CD4-positive, alpha-beta memory T cell (primary cell): ENCODE measurements around the gene EMC9. TPM values are rescaled to one million over a fixed set of nuclear protein-coding genes. Genes with fewer than 3 reads are reported as not detected.

ENCODE experiments used
- CTCF ChIA-PET: fragments of 350-600 bp; sonication (Branson Sonifier 250); formaldehyde crosslinking; loops from one replicate; lab custom pipeline; 2021; ENCODE audit warnings: inconsistent platforms; ENCODE audit not compliant: partially characterized antibody; lab: Charles Lee
- POLR2A ChIA-PET: fragments of 350-600 bp; sonication (Branson Sonifier 250); formaldehyde crosslinking; loops from one replicate; lab custom pipeline; 2021; ENCODE audit not compliant: partially characterized antibody; lab: Charles Lee
- DNase-seq, 5 donors: peaks; one replicate each; pipeline versions ENCODE4 v3.0.0 to v3.0.0-alpha.2; 2020 to 2022; ENCODE audit warnings: mixed read lengths in 1 of 5
- H3K27ac ChIP-seq: one replicate; pipeline ENCODE4 v1.7.0; 2013; ENCODE audit warnings: low read depth, low read length
- H3K27me3 ChIP-seq: 2 replicates; pipeline ENCODE4 v1.7.0; 2013; ENCODE audit warnings: mild to moderate bottlenecking, low read length, moderate library complexity; ENCODE audit not compliant: insufficient read depth
- H3K36me3 ChIP-seq: 2 replicates; pipeline ENCODE4 v1.7.0; 2013; ENCODE audit warnings: mild to moderate bottlenecking, low read length, moderate library complexity; ENCODE audit not compliant: insufficient read depth
- H3K4me1 ChIP-seq: 2 replicates; pipeline ENCODE4 v1.7.0; 2013; ENCODE audit warnings: mild to moderate bottlenecking, low read length, moderate library complexity; ENCODE audit not compliant: insufficient read depth
- H3K4me3 ChIP-seq, 2 donors: one replicate each; pipeline ENCODE4 v1.7.0; 2013; ENCODE audit warnings: low read length in 2 of 2, mild to moderate bottlenecking in 1 of 2
- H3K9me3 ChIP-seq, 2 donors: one replicate each; pipeline ENCODE4 v1.7.0; 2013; ENCODE audit warnings: low read length in 2 of 2, control low read depth in 1 of 2; ENCODE audit not compliant: control insufficient read depth in 1 of 2
- H3K27ac Mint-ChIP-seq, 7 donors: one replicate each; pipeline ENCODE4 v1.8.0; 2020 to 2021; ENCODE audit warnings: mixed read lengths in 7 of 7, mild to moderate bottlenecking in 6 of 7, inconsistent platforms in 3 of 7, moderate library complexity in 3 of 7
- H3K27me3 Mint-ChIP-seq, 2 donors: one replicate each; pipeline ENCODE4 v1.8.0; 2020 to 2021; ENCODE audit warnings: mixed read lengths in 2 of 2
- H3K36me3 Mint-ChIP-seq, 2 donors: one replicate each; pipeline ENCODE4 v1.8.0; 2020 to 2021; ENCODE audit warnings: mixed read lengths in 2 of 2, inconsistent platforms in 1 of 2, mild to moderate bottlenecking in 1 of 2
- H3K4me1 Mint-ChIP-seq, 4 donors: one replicate each; pipeline ENCODE4 v1.8.0; 2020 to 2021; ENCODE audit warnings: mixed read lengths in 4 of 4, mild to moderate bottlenecking in 1 of 4
- H3K4me3 Mint-ChIP-seq, 8 donors: one replicate each; pipeline ENCODE4 v1.8.0; 2020 to 2021; ENCODE audit warnings: mixed read lengths in 8 of 8, mild to moderate bottlenecking in 7 of 8, moderate library complexity in 6 of 8, inconsistent platforms in 3 of 8
- H3K9me3 Mint-ChIP-seq, 8 donors: one replicate each; pipeline ENCODE4 v1.8.0; 2020 to 2021; ENCODE audit warnings: mixed read lengths in 8 of 8, mild to moderate bottlenecking in 5 of 8, inconsistent platforms in 3 of 8, moderate library complexity in 1 of 8
- intact Hi-C: fragments of 100-400 bp; cut with micrococcal nuclease; formaldehyde crosslinking; loops from one replicate; pipeline ENCODE4 v1.15.1; 2023
- polyA plus RNA-seq, 2 donors: library from polyadenylated mRNA; unstranded; fragments of 300-500 nt; fragmentation: Illumina TruSeq; gene quantifications; one replicate each; pipeline ENCODE4 v1.2.3, GENCODE V29; 2021
- total RNA-seq, 2 experiments: library from RNA; stranded (reverse); gene quantifications; one replicate each; pipeline ENCODE4 v1.2.3, GENCODE V29; 2021

Gene EMC9
- total and polyA plus RNA-seq, 4 experiments from 2014 or later: 11.4 to 33.9 (median 23.3) TPM

DNA sequence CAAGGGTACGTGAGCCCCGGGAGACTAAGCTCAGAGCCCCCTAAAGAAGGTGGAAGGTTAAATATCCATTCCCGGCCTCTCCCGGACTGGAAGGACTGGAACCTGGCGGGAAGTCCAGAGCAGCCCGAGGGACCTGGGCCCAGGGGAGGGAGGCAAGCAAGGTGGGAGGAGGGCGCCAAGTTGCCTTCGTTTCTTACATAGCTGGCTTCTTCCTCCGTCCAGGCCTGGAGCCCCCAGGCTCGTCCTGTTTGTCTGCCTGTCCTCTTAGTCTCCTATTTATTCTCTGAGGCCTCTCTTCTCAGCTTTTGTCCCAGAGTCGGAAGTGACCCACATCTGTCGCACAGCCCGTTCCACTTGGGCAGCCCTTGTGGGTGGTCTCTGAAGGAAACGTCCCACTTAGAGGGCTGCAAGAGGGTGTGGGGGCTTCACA lies 46.5 kb downstream of the EMC9 start:
- Histone ChIP-seq H3K4me1 (peaks cover 26% of the 10 kb centered on the region), H3K36me3 (peaks cover 13% of the 10 kb centered on the region), H3K9me3 (no peaks in the 10 kb centered on the region), H3K27me3 (no peaks in the 10 kb centered on the region), H3K4me3 (peak overlapping the region; percentile 82 to 90), H3K27ac (peak overlapping the region; percentile 84)
- Mint-ChIP-seq H3K27ac (peak overlapping the region; percentile 84 to 98 (median 97)), H3K4me3 (peak overlapping the region; percentile 91 to 100 (median 98)), H3K9me3 (no peaks in the 10 kb centered on the region), H3K4me1 (peaks cover 21 to 47% (median 32%) of the 10 kb centered on the region in 4 donors), H3K36me3 (peaks cover 6 to 24% of the 10 kb centered on the region in 2 donors), H3K27me3 (no peaks in the 10 kb centered on the region)
- ChIA-PET POLR2A (interaction anchor here (0.8 to 8.8 kb wide), 15 partner anchors 13 to 792 kb away, joined by 3 to 137 read pairs (median 8); partner anchors contain the start of genes CARMIL3, DCAF11, IRF9 and KHNYN), CTCF (interaction anchor here (1.0 to 12.2 kb wide), 8 partner anchors 11 to 464 kb away, joined by 4 to 475 read pairs (median 20); partner anchors contain the start of genes CARMIL3, DCAF11, IRF9 and NRL)
- peak in 2 of 5 donors; percentile 10 to 16 for DNase-seq
- intact Hi-C loops: loop anchor here (1.0 to 10.0 kb wide), 6 partner anchors 14 to 66 kb away; partner anchors contain the start of genes DCAF11, EMC9, IRF9 and NRL

DNA sequence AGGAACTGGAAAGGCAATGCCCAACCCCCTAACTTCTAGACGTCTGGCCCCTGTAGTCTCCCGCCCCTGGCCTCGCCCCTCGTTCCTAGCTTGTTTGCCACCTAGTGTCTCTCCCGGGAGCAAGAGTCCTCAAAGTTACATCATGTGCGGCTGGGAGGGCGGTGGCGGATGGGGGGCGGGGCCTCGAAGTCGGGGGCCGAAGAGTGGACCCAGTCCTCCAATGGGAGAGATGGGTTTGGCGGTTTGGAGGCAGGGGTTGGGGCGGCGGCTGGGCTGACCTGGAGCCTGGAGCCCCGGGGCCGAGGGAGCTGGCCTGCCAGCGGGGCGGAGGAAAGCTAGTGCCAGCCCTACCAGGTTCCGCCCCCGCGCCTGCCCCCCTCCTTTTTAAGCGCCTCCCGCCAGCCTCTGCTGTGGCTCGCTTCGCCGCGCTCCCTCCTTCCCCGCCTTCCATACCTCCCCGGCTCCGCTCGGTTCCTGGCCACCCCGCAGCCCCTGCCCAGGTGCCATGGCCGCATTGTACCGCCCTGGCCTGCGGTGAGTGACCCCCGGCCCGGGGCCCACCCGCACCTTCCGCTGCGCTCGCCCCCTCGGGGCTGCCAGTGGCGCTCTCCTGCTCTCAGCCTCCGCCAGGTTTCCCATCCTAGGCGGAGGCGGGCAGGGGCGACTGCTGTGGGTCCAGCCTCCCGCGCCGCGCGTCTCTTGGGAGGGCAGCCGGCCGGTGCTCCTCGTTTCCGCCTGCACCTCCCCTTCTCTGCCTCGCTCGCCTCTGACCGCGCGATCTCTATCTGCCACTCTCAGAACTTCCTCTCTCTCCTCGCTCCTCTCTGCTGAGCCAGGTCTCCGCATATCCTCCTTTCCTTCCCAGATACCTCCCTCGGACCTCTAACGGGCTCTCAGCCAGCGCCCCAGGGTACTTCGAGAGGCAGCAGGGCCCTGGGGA lies 47.2 kb downstream of the EMC9 start, which contains the start of gene PCK2:
Gene PCK2, plus strand, starts transcription at position 411 of the 940 bp plus-strand sequence. Its CDS starts 95 bp downstream, at position 506.
- H3K4me3 ChIP-seq: peak within 1 kb of the TSS; percentile 82 to 90
- Mint-ChIP-seq H3K4me3 (peak within 1 kb of the TSS; percentile 91 to 100 (median 98)), H3K36me3 (peaks cover 0 to 18% of the 10 kb centered on the region in 2 donors), H3K27me3 (no peaks in the 10 kb centered on the region), H3K9me3 (no peaks in the 10 kb centered on the region), H3K4me1 (peaks cover 21 to 47% (median 33%) of the 10 kb centered on the region in 4 donors), H3K27ac (peak within 1 kb of the TSS; percentile 84 to 98 (median 97))
- intact Hi-C loops: loop anchor here (1.0 to 10.0 kb wide), 6 partner anchors 13 to 67 kb away; partner anchors contain the start of genes DCAF11, EMC9, IRF9 and NRL
- H3K27me3 ChIP-seq: no peaks in the 10 kb centered on the region
- peaks cover 8% of the 10 kb centered on the region for H3K36me3 ChIP-seq
- H3K27ac ChIP-seq: peak within 1 kb of the TSS; percentile 84
- DNase-seq: peak; percentile 53 to 75 (median 61)
- peaks cover 26% of the 10 kb centered on the region for H3K4me1 ChIP-seq
- CTCF ChIA-PET: interaction anchor here (1.0 to 12.2 kb wide), 11 partner anchors 11 to 463 kb away, joined by 3 to 475 read pairs (median 5); partner anchors contain the start of genes CARMIL3, DCAF11, IRF9 and NRL
- POLR2A ChIA-PET: interaction anchor here (0.7 to 8.8 kb wide), 19 partner anchors 12 to 791 kb away, joined by 3 to 137 read pairs (median 5); partner anchors contain the start of genes CARMIL3, CHMP4A, DCAF11 and DHRS1
- no peaks in the 10 kb centered on the region for H3K9me3 ChIP-seq

DNA sequence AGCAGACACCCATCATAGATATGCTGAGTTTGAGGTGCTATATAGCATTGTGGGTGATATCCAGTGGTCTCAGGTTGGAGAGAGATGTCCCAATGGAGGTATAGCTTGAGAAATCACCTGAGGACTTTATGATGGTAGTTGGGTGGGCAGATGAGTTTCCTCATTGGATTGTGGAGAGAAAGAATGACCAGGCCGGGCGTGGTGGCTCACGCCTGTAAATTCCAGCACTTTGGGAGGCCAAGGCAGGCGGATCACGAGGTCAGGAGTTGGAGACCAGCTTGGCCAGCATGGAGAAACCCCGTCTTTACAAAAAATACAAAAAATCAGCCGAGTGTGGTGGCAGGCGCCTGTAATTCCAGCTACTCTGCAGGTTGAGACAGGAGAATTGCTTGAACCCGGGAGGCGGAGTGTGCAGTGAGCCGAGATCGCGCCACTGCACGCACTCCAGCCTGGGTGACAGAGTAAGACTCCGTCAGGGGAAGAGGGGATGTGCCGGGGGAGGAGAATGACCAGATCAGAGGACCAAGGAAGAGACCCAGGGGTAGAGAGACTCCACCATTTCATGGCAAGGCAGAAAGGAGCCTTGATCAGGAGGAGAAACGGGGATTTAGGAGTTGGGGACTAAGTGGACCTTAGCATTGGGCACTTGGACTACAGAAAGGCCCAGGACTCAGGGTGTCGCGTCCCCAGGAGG lies 48.0 kb downstream of the EMC9 start:
- no peaks in the 10 kb centered on the region for H3K27me3 Mint-ChIP-seq
- peaks cover 21 to 47% (median 33%) of the 10 kb centered on the region in 4 donors for H3K4me1 Mint-ChIP-seq
- CTCF ChIA-PET: interaction anchor here (1.0 to 12.2 kb wide), 8 partner anchors 12 to 338 kb away, joined by 3 to 475 read pairs (median 16); partner anchors contain the start of genes CARMIL3, DCAF11, IRF9 and NRL
- Histone ChIP-seq H3K36me3 (peaks cover 5% of the 10 kb centered on the region), H3K4me1 (peaks cover 26% of the 10 kb centered on the region), H3K4me3 (peak overlapping the region in 1 of 2 donors; percentile 82), H3K27me3 (no peaks in the 10 kb centered on the region), H3K27ac (peak overlapping the region; percentile 84), H3K9me3 (no peaks in the 10 kb centered on the region)
- peak overlapping the region; percentile 82 to 98 (median 87) for H3K27ac Mint-ChIP-seq
- no peaks in the 10 kb centered on the region for H3K9me3 Mint-ChIP-seq
- POLR2A ChIA-PET: interaction anchor here (0.7 to 8.8 kb wide), 15 partner anchors 11 to 337 kb away, joined by 3 to 137 read pairs (median 8); partner anchors contain the start of genes CARMIL3, CHMP4A, DCAF11 and DHRS1
- H3K36me3 Mint-ChIP-seq: peaks cover 0 to 18% of the 10 kb centered on the region in 2 donors
- H3K4me3 Mint-ChIP-seq: peak overlapping the region; percentile 91 to 100 (median 98)
- no peak for DNase-seq
- intact Hi-C loops: loop anchor here (10.0 kb wide), 1 partner anchor 51 kb away; the partner anchor contains the start of genes EMC9, PSME2 and RNF31

DNA sequence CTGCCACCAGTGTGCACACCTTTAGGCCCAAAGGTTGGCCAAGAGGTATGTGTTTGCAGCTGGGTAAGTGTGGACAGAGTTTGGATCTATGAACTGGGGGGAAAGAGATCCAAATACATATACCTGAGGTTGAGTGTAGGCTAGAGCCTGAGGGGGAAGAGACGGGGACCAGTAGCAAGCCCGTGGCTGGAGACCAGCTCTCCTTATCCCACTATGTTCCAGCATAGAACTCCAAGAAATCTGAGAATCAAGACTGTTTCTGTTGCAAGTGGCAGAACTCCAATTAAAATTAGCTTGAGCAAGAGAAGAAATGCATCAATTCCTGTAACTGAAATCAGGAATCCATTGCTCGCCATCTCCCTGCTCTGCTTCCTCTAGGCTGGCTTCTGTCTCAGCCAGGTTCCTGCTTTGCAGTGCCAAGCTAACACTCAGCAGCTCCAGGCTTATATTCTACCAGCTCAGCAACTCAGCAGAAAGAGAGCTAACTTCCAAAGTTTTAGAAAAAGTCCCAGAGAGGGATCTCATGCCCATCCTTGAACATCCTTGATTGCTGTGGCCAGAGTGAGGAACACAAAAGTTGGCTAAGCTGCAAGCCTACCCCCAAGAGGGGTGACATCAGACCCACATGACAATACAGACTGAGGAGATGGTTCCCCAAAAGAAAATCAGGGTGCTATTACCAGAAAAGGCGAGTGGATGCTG lies 48.7 kb downstream of the EMC9 start:
- no peaks in the 10 kb centered on the region for H3K27me3 Mint-ChIP-seq
- Histone ChIP-seq H3K27me3 (no peaks in the 10 kb centered on the region), H3K27ac (no peak overlapping the region), H3K4me1 (peaks cover 26% of the 10 kb centered on the region), H3K36me3 (peaks cover 5% of the 10 kb centered on the region), H3K4me3 (no peak overlapping the region), H3K9me3 (no peaks in the 10 kb centered on the region)
- H3K36me3 Mint-ChIP-seq: peaks cover 0 to 16% of the 10 kb centered on the region in 2 donors
- peaks cover 21 to 47% (median 33%) of the 10 kb centered on the region in 4 donors for H3K4me1 Mint-ChIP-seq
- CTCF ChIA-PET: interaction anchor here (0.8 to 12.2 kb wide), 7 partner anchors 13 to 217 kb away, joined by 3 to 475 read pairs (median 26); partner anchors contain the start of genes CARMIL3, DCAF11, IRF9 and LTB4R2
- peak overlapping the region; percentile 91 to 100 (median 98) for H3K4me3 Mint-ChIP-seq
- no peaks in the 10 kb centered on the region for H3K9me3 Mint-ChIP-seq
- no peak for DNase-seq
- POLR2A ChIA-PET: interaction anchor here (0.7 to 8.8 kb wide), 9 partner anchors 10 to 120 kb away, joined by 4 to 137 read pairs (median 20); partner anchors contain the start of genes CARMIL3, CHMP4A, DCAF11 and IRF9
- H3K27ac Mint-ChIP-seq: peak overlapping the region in 5 of 7 donors; percentile 82 to 98 (median 86)
- intact Hi-C loops: loop anchor here (10.0 kb wide), 1 partner anchor 52 kb away; the partner anchor contains the start of genes EMC9, PSME2 and RNF31

DNA sequence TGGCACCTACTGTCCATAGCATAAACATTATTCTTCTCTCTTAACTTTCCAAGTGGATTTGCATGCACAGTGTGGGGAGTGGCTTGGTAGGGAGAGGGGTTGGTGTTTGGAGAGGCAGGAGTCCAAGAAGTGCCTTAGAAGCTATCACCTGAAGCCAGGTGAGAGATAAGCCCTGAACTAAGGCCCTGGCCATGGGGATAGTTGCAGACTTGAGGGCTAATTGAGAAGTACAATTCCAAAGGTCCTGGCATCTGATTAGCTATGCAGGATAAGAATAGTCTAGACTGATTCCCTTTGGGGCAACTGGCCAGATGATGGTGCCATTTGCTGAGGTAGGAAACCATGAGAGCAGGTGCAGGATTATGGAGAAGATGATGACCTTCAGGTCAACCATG lies 49.3 kb downstream of the EMC9 start:
- no peaks in the 10 kb centered on the region for H3K27me3 Mint-ChIP-seq
- H3K4me3 ChIP-seq: no peak overlapping the region
- H3K4me1 ChIP-seq: peaks cover 26% of the 10 kb centered on the region
- no peaks in the 10 kb centered on the region for H3K27me3 ChIP-seq
- peaks cover 0 to 16% of the 10 kb centered on the region in 2 donors for H3K36me3 Mint-ChIP-seq
- ChIA-PET POLR2A (interaction anchor here (0.7 to 8.8 kb wide), 7 partner anchors 10 to 121 kb away, joined by 4 to 137 read pairs (median 29); partner anchors contain the start of genes CARMIL3, CHMP4A, DCAF11 and IRF9), CTCF (interaction anchor here (0.8 to 12.2 kb wide), 8 partner anchors 13 to 218 kb away, joined by 3 to 475 read pairs (median 16); partner anchors contain the start of genes CARMIL3, DCAF11, IRF9 and LTB4R2)
- intact Hi-C loops: loop anchor here (10.0 kb wide), 1 partner anchor 53 kb away; the partner anchor contains the start of genes EMC9, PSME2 and RNF31
- H3K9me3 ChIP-seq: no peaks in the 10 kb centered on the region
- peak overlapping the region in 2 of 7 donors; percentile 82 to 84 for H3K27ac Mint-ChIP-seq
- peaks cover 5% of the 10 kb centered on the region for H3K36me3 ChIP-seq
- H3K4me3 Mint-ChIP-seq: peak overlapping the region in 6 of 8 donors; percentile 1 to 98 (median 58)
- no peak for DNase-seq
- peaks cover 21 to 47% (median 33%) of the 10 kb centered on the region in 4 donors for H3K4me1 Mint-ChIP-seq
- H3K27ac ChIP-seq: no peak overlapping the region
- no peaks in the 10 kb centered on the region for H3K9me3 Mint-ChIP-seq
